GM20000 (cell line): Measurements from ENCODE around the gene NKRF.

Experiments used
- DNase-seq: peaks from one replicate; pipeline ENCODE4 v3.0.0; 2012; ENCODE audit warnings: low spot score
- TF ChIP-seq, protein P1 (sequence below): IDR thresholded peaks from 2 replicates; pipeline ENCODE4 v1.5.1; 2012; ENCODE audit warnings: mild to moderate bottlenecking, control low read depth; ENCODE audit errors: extremely low read depth, missing control alignments

NKRF gene

DNA sequence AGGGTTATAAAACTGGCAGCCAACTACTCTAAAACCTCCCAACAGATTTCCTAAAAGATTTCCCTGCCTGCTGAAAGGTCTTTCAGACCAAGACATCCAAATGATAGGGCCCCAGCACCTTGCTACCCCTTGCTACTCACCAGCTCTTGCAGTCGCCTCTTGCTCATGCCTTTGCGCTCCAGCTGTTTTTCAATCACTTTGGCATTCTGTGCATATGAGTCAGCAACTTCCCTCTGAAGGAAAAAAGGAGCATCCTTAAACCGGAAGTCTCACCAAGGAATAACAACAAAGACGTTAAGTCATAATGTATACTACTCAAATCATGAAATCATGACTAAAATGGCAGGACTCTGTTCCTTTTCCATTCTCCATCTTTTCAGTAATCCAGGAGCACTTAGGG lies 65.0 kb downstream of the NKRF start:
- DNase-seq = no peak
- TF ChIP-seq, protein P1, sequence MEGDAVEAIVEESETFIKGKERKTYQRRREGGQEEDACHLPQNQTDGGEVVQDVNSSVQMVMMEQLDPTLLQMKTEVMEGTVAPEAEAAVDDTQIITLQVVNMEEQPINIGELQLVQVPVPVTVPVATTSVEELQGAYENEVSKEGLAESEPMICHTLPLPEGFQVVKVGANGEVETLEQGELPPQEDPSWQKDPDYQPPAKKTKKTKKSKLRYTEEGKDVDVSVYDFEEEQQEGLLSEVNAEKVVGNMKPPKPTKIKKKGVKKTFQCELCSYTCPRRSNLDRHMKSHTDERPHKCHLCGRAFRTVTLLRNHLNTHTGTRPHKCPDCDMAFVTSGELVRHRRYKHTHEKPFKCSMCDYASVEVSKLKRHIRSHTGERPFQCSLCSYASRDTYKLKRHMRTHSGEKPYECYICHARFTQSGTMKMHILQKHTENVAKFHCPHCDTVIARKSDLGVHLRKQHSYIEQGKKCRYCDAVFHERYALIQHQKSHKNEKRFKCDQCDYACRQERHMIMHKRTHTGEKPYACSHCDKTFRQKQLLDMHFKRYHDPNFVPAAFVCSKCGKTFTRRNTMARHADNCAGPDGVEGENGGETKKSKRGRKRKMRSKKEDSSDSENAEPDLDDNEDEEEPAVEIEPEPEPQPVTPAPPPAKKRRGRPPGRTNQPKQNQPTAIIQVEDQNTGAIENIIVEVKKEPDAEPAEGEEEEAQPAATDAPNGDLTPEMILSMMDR = no peak

DNA sequence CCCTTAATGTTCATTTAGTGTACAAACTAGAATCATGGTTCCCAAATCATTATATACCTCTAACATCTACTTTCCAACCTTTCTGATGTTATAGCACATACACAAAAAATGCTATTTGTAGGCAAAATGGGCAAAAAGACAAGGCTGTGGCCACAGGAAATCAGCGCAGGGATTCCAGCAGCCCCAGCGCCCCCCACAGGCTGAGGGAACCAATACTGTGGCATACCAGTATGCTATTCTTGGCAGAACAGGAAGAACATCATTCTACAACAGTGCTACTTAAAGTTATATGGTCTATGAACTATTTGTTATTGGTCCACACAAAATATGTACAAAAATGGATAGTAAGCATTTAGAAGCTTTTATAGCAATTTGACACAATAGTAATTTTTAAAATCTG lies 66.4 kb downstream of the NKRF start:
- DNase-seq = no peak
- TF ChIP-seq, protein P1 = no peak
